ENCODE measurements around the gene NEDD4.
A peak's percentile ranks its signal among the peaks of the same experiment; 100 is the strongest.
"Not testable (repeated sequence)": the region's sequence is repeated elsewhere in the genome, so short reads cannot be mapped to it uniquely, and the experiment has no call there.

The NEDD4 gene

DNA sequence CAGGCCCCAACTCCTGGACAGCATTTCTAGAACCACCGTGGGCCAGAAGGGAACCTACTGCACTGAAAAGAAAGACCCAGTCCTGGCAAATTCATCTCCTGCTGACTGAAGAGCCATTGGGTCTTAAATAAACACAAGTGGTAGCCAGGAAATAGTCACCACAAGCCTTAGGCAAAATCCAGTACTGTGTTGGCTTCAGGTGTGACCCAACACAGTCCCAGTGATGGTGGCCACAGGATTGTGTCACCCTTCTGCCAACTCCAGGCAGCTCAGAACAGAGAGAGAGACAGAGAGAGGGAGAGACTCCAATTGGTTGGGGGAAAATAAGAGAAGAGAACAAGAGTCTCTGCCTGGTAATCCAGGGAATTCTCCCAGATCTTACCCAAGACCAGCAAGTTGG lies 23.1 kb downstream of the NEDD4 start:
- DNase-seq, result no peak
- in situ Hi-C loops (cut with HindIII; ENCODE audit: low pct_ligation_motif_present, low pct_unique_long_range_greater_than_20kb, low sequenced_read_pairs), result no loop called here

DNA sequence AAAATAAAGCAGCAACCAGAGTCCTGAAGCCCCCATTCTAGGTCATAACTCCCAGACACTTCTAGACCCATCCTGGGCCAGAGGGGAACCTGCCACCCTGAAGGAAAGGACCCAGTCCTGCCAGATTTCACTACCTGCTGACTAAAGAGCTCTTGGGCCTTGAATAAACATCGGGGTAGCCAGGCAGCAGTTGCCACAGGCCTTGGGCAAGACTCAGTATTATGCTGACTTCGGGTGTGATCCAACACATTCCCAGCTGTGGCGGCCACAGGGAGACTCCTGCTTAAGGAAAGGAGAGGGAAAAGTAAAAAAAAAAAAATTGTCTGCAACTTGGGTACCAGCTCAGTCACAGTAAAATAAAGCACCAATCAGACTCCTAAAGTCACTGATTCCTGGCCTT lies 23.8 kb downstream of the NEDD4 start:
- no peak for DNase-seq
- in situ Hi-C loops (cut with HindIII; ENCODE audit: low pct_ligation_motif_present, low pct_unique_long_range_greater_than_20kb, low sequenced_read_pairs), result no loop called here

DNA sequence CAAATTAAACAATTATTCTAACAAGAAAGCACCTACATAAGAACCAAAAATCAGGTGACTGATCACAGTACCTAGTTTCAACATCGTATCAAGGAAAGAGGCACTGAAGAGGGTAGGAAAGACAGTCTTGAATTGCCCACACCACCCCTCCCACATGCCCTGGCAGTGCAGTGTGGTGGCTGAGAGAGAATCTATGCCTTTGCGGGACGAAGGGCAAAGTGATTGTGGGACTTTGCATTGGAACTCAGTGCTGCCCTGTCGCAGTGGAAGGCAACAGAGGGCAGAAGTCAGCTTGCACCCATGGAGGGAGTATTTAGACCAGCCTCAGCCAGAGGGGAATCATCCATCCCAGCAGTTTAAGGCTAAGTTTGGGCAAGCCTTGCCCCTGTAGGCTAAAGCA lies 24.5 kb downstream of the NEDD4 start:
- in situ Hi-C loops (cut with HindIII; ENCODE audit: low pct_ligation_motif_present, low pct_unique_long_range_greater_than_20kb, low sequenced_read_pairs), result no loop called here
- no peak for DNase-seq

- in situ Hi-C loops (cut with HindIII; ENCODE audit: low pct_ligation_motif_present, low pct_unique_long_range_greater_than_20kb, low sequenced_read_pairs), result no loop called here
- no peak for DNase-seq
Observed at GRCh38 chr15:55965091-55965490, 28.3 kb downstream of the NEDD4 start.

GRCh38 chr15:55960946-55961345 lies 32.5 kb downstream of the NEDD4 start:
- in situ Hi-C loops (cut with HindIII; ENCODE audit: low pct_ligation_motif_present, low pct_unique_long_range_greater_than_20kb, low sequenced_read_pairs), result no loop called here
- no peak for DNase-seq

DNA sequence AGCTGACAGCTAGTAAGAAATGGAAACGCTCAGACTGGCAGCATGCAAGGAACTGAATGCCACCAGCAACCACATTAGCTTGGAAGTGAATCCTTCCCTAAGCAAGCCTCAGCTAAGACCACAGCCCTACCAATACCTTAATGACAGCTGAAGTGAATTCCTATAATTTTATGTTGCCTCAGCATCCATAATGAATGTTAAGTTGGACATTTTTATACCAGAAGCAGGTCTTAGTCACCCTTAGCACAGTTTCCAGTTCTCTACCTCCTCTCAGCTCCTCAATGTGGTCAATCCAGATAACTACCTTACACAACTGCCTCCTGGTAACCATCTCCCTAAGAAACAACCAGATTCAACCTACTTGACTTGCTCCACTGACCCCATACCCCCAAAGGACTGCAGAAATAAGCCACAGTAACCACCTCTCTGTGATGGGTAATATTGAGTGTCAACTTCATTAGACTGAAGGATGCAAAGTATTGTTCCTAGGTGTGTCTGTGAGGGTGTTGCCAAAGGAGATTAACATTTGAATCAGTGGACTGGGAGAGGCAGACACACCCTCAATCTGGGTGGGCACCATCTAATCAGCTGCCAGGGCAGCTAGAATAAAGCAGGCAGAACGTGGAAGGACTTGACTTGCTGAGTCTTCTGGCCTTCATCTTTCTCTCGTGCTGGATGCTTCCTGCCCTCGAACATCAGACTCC lies 33.5 kb downstream of the NEDD4 start:
- in situ Hi-C loops (cut with HindIII; ENCODE audit: low pct_ligation_motif_present, low pct_unique_long_range_greater_than_20kb, low sequenced_read_pairs), result no loop called here
- no peak for DNase-seq

DNA sequence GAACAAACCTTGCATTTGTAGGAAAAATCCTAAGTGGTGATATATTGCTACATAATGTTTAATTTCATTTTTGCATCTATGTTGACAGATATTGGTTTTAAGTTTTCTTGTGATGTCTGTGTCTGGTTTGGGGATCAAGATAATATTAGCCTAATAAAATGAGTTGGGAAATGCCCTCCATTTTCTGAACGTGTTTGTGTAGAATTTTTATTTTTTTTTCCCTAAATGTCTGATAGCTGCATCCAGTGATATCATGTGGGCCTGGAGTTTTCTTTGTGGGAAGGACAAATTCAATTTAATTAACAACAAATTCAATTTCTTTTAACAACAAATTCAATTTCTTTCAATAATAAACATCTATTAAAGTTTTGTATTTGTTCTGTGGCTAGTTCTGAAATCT lies 35.1 kb downstream of the NEDD4 start:
- DNase-seq, result no peak
- in situ Hi-C loops (cut with HindIII; ENCODE audit: low pct_ligation_motif_present, low pct_unique_long_range_greater_than_20kb, low sequenced_read_pairs), result no loop called here

- no peak for DNase-seq
- in situ Hi-C loops (cut with HindIII; ENCODE audit: low pct_ligation_motif_present, low pct_unique_long_range_greater_than_20kb, low sequenced_read_pairs), result no loop called here
Observed at GRCh38 chr15:55954862-55955605, 38.4 kb downstream of the NEDD4 start.

GRCh38 chr15:55952501-55953274 lies 40.7 kb downstream of the NEDD4 start:
- DNase-seq; in situ Hi-C loops (cut with HindIII; ENCODE audit: low pct_ligation_motif_present, low pct_unique_long_range_greater_than_20kb, low sequenced_read_pairs): not testable (repeated sequence)

DNA sequence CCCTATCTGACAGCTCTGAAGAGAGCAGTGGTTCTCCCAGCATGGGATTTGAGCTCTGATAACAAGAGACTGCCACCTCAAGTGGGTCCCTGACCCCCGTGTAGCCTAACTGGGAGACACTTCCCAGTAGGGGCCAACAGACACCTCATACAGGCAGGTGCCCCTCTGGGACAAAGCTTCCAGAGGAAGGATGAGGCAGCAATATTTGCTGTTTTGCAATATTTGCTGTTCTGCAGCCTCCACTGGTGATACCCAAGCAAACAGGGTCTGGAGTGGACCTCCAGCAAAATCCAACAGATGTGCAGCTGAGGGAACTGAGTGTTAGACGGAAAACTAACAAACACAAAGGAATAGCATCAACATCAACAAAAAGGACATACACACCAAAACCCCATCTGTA lies 48.8 kb downstream of the NEDD4 start:
- in situ Hi-C loops (cut with HindIII; ENCODE audit: low pct_ligation_motif_present, low pct_unique_long_range_greater_than_20kb, low sequenced_read_pairs); DNase-seq: not testable (repeated sequence)

DNA sequence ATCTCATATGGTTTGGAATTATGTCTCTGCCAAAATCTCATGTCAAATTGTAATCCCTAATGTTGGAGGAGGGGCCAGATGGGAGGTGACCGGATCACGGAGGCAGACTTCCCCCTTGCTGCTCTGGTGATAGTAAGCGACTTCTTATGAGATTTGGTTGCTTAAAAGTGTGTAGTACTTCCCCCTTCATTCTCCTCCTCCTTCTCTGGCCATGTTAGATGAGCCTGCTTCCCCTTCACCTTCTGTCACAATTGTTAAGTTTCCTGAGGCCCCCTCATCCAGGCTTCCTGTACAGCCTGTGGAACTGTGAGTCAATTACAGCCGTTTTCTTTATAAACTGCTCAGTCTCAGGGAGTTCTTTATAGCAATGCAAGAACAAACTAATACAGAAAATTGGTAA lies 51.1 kb downstream of the NEDD4 start:
- in situ Hi-C loops (cut with HindIII; ENCODE audit: low pct_ligation_motif_present, low pct_unique_long_range_greater_than_20kb, low sequenced_read_pairs), result no loop called here
- DNase-seq, result no peak

DNA sequence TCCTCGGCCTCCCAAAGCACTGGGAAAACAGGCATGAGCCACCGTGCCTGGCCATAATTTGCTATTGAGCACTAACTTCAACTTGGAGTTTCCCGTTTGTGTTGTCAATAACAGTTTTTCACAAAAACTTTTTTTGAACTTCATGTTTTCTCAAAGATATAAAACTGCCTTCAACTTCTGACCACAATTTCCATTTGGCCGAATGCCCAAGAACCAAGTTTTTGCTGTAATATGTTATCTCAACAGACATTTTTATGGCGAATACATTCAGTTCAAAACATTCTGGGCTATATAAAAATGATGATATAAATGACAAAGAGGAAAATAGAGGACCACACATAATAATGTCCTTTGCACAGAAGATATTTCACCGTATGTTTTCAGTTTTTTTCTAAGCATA lies 56.4 kb downstream of the NEDD4 start:
- no peak for DNase-seq
- in situ Hi-C loops (cut with HindIII; ENCODE audit: low pct_ligation_motif_present, low pct_unique_long_range_greater_than_20kb, low sequenced_read_pairs), result no loop called here

- in situ Hi-C loops (cut with HindIII; ENCODE audit: low pct_ligation_motif_present, low pct_unique_long_range_greater_than_20kb, low sequenced_read_pairs), result no loop called here
- DNase-seq, result no peak
Observed at GRCh38 chr15:55928955-55929354, 64.5 kb downstream of the NEDD4 start.

GRCh38 chr15:55921744-55922143 lies 71.7 kb downstream of the NEDD4 start:
- no peak for DNase-seq
- in situ Hi-C loops (cut with HindIII; ENCODE audit: low pct_ligation_motif_present, low pct_unique_long_range_greater_than_20kb, low sequenced_read_pairs), result no loop called here

- peak; percentile 66 for DNase-seq
- in situ Hi-C loops (cut with HindIII; ENCODE audit: low pct_ligation_motif_present, low pct_unique_long_range_greater_than_20kb, low sequenced_read_pairs), result no loop called here
Observed at GRCh38 chr15:55917881-55918296, 75.5 kb downstream of the NEDD4 start.

DNA sequence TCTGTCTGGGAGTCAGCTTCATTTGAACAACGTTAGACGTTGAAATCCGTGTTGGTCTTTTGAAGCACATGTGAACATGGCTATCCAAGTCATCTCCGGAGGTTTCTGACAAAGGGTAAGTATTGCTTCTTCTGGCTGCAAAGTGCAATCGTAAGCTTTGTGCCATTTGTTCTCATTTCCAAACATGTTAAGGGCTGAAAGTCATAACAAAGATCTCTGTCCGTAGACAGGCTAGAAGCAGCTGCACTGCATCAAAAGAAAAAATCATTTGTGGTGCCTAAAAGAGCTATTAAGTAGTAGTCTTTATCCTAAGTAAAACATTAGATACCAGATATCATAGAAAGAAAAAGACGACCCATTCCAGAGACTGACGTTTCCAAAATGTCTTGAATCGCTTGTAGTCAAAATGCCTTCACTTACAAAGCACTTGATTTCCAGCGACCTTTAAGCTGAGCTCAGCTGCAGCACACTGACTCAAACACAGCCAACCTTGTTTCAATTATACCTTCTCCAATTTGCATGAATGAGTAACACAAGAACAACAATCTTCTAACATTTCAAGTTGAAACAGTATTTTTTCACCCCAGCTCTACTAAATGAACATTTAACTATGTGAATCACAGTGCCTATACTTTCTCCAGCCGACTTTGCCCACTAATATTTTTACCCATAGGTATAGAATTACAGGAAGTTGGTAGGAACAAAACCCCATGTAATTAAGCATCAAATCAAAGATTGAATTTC lies 76.6 kb downstream of the NEDD4 start:
- in situ Hi-C loops (cut with HindIII; ENCODE audit: low pct_ligation_motif_present, low pct_unique_long_range_greater_than_20kb, low sequenced_read_pairs), result no loop called here
- no peak for DNase-seq

DNA sequence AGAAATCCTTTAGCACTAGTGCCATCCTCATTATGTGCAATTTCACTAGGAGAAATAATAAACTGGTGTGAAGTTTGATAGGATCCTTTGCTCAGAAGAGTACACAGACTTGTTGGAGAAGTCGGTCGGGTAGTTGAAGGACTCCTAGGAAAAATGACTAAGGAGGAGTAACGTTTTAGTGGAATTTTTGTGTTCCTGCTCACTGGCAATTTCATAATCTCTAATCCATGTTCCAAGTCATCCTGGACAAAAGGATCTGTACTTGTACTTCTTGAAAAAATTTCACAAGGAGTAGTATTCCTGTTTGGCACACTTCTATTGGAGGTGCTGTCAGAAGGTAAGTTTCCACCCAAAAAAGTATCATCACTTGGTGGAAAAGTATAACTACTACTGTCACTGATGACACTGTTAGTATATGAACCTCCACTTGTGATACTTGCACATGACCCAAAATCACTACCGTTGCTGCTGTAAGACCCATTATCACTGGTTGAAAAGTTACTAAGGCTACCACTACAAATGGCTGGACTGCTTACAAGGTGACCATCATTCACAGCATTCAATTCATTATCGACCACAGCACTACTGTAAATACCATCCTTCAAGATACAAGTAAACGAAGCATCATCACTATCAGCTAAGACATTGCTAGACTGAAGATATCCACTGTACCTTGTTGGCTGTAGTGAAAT lies 77.4 kb downstream of the NEDD4 start:
- DNase-seq, result no peak
- in situ Hi-C loops (cut with HindIII; ENCODE audit: low pct_ligation_motif_present, low pct_unique_long_range_greater_than_20kb, low sequenced_read_pairs), result no loop called here

GRCh38 chr15:55915221-55915620 lies 78.2 kb downstream of the NEDD4 start:
- in situ Hi-C loops (cut with HindIII; ENCODE audit: low pct_ligation_motif_present, low pct_unique_long_range_greater_than_20kb, low sequenced_read_pairs), result no loop called here
- no peak for DNase-seq
